ENCODE measurements around the gene KCNC1.

KCNC1 gene

GRCh38 chr11:17805043-17805442 lies 70.5 kb downstream of the KCNC1 start:
- no peak for FAIRE-seq
- DNase-seq (ENCODE audit: insufficient read length, low spot score), result no peak
- TF ChIP-seq POLR2AphosphoS5 (IDR thresholded peaks at IDR 0.05; ENCODE audit: low read depth, low read length) (no peak), SPI1 (IDR thresholded peaks at IDR 0.05; ENCODE audit: low read depth, low read length) (no peak), POU2F2 (IDR thresholded peaks at IDR 0.05; ENCODE audit: low read depth, low read length) (no peak), PAX5 (IDR thresholded peaks at IDR 0.05; ENCODE audit: insufficient read depth, low read length, severe bottlenecking) (no peak), POLR2A (IDR thresholded peaks at IDR 0.05; ENCODE audit: low read depth, low read length) (no peak), TAF1 (IDR thresholded peaks at IDR 0.05; ENCODE audit: low read depth, low read length) (no peak)

- FAIRE-seq (no peak), DNase-seq (ENCODE audit: insufficient read length, low spot score) (no peak)
- TF ChIP-seq PAX5 (IDR thresholded peaks at IDR 0.05; ENCODE audit: insufficient read depth, low read length, severe bottlenecking) (no peak), POLR2A (IDR thresholded peaks at IDR 0.05; ENCODE audit: low read depth, low read length) (no peak), POLR2AphosphoS5 (IDR thresholded peaks at IDR 0.05; ENCODE audit: low read depth, low read length) (no peak), SPI1 (IDR thresholded peaks at IDR 0.05; ENCODE audit: low read depth, low read length) (no peak), TAF1 (IDR thresholded peaks at IDR 0.05; ENCODE audit: low read depth, low read length) (no peak), POU2F2 (IDR thresholded peaks at IDR 0.05; ENCODE audit: low read depth, low read length) (no peak)
Measured at GRCh38 chr11:17805873-17806272, 71.3 kb downstream of the KCNC1 start.

DNA sequence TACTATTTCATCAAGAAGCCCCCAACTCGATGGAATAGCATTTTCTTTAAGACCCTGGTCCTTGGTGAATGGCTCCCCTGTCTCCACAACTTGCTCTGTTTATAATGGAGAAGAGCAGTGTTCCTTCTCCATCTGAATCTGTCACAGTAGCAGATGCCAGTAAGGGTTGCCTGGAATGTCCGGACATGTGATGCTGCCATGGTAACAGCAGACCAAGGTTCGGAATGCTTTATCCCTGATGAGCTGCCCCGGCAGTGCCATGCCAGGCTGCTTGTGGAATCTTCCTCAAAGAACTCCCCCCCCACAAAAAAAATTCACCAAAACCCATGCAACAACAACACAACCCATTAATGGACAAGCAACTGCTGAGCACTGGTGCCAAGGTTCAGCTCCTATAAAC lies 72.5 kb downstream of the KCNC1 start:
- TF ChIP-seq POLR2A (IDR thresholded peaks at IDR 0.05; ENCODE audit: low read depth, low read length) (no peak), POU2F2 (IDR thresholded peaks at IDR 0.05; ENCODE audit: low read depth, low read length) (no peak), TAF1 (IDR thresholded peaks at IDR 0.05; ENCODE audit: low read depth, low read length) (no peak)
- FAIRE-seq (no peak), DNase-seq (ENCODE audit: insufficient read length, low spot score) (no peak)

- DNase-seq (ENCODE audit: insufficient read length, low spot score) (no peak), FAIRE-seq (no peak)
- TF ChIP-seq POU2F2 (IDR thresholded peaks at IDR 0.05; ENCODE audit: low read depth, low read length) (no peak), POLR2A (IDR thresholded peaks at IDR 0.05; ENCODE audit: low read depth, low read length) (no peak), TAF1 (IDR thresholded peaks at IDR 0.05; ENCODE audit: low read depth, low read length) (no peak), POLR2AphosphoS5 (IDR thresholded peaks at IDR 0.05; ENCODE audit: low read depth, low read length) (no peak), SPI1 (IDR thresholded peaks at IDR 0.05; ENCODE audit: low read depth, low read length) (no peak), PAX5 (IDR thresholded peaks at IDR 0.05; ENCODE audit: insufficient read depth, low read length, severe bottlenecking) (no peak)
Measured at GRCh38 chr11:17810041-17810440, 75.5 kb downstream of the KCNC1 start.

- TF ChIP-seq PAX5 (IDR thresholded peaks at IDR 0.05; ENCODE audit: insufficient read depth, low read length, severe bottlenecking) (no peak), POLR2A (IDR thresholded peaks at IDR 0.05; ENCODE audit: low read depth, low read length) (no peak), POU2F2 (IDR thresholded peaks at IDR 0.05; ENCODE audit: low read depth, low read length) (no peak), SPI1 (IDR thresholded peaks at IDR 0.05; ENCODE audit: low read depth, low read length) (no peak), TAF1 (IDR thresholded peaks at IDR 0.05; ENCODE audit: low read depth, low read length) (no peak), POLR2AphosphoS5 (IDR thresholded peaks at IDR 0.05; ENCODE audit: low read depth, low read length) (no peak)
- FAIRE-seq (no peak), DNase-seq (ENCODE audit: insufficient read length, low spot score) (no peak)
Measured at GRCh38 chr11:17810746-17811145, 76.2 kb downstream of the KCNC1 start.

DNA sequence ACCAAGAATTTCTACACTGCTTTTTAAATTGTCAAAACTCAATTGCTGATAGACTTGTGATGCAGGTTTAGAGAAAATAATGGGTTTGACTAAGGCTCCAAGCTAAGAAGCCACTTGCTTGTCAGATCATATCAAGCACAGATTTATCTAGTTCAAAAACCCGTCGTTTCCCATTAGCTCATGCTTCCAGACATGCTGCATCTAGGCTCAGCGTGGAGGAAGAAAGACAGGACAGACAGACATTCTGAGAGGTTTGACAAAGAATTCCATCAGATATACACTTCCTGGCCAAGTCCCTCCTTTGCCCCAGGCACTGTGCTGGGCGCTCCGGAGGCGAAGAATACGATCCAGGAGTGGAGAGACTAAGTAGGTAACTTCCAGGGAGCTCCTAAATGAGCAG lies 76.8 kb downstream of the KCNC1 start:
- DNase-seq (ENCODE audit: insufficient read length, low spot score), result no peak
- FAIRE-seq, result no peak
- TF ChIP-seq POU2F2 (IDR thresholded peaks at IDR 0.05; ENCODE audit: low read depth, low read length) (no peak), POLR2AphosphoS5 (IDR thresholded peaks at IDR 0.05; ENCODE audit: low read depth, low read length) (no peak), TAF1 (IDR thresholded peaks at IDR 0.05; ENCODE audit: low read depth, low read length) (no peak), POLR2A (IDR thresholded peaks at IDR 0.05; ENCODE audit: low read depth, low read length) (no peak)

GRCh38 chr11:17812091-17812864 lies 77.7 kb downstream of the KCNC1 start:
- no peak for TF ChIP-seq SPI1 (IDR thresholded peaks at IDR 0.05; ENCODE audit: low read depth, low read length)
- TF ChIP-seq PAX5 (IDR thresholded peaks at IDR 0.05; ENCODE audit: insufficient read depth, low read length, severe bottlenecking), result no peak
- TF ChIP-seq POU2F2 (IDR thresholded peaks at IDR 0.05; ENCODE audit: low read depth, low read length), result no peak
- TF ChIP-seq POLR2A (IDR thresholded peaks at IDR 0.05; ENCODE audit: low read depth, low read length), result no peak
- no peak for TF ChIP-seq POLR2AphosphoS5 (IDR thresholded peaks at IDR 0.05; ENCODE audit: low read depth, low read length)
- no peak for TF ChIP-seq TAF1 (IDR thresholded peaks at IDR 0.05; ENCODE audit: low read depth, low read length)
- no peak for DNase-seq (ENCODE audit: insufficient read length, low spot score)
- FAIRE-seq, result no peak

GRCh38 chr11:17812865-17813187 lies 78.2 kb downstream of the KCNC1 start:
- no peak for FAIRE-seq
- TF ChIP-seq TAF1 (IDR thresholded peaks at IDR 0.05; ENCODE audit: low read depth, low read length), result no peak
- TF ChIP-seq POU2F2 (IDR thresholded peaks at IDR 0.05; ENCODE audit: low read depth, low read length), result no peak
- TF ChIP-seq SPI1 (IDR thresholded peaks at IDR 0.05; ENCODE audit: low read depth, low read length), result no peak
- no peak for TF ChIP-seq POLR2A (IDR thresholded peaks at IDR 0.05; ENCODE audit: low read depth, low read length)
- TF ChIP-seq POLR2AphosphoS5 (IDR thresholded peaks at IDR 0.05; ENCODE audit: low read depth, low read length), result no peak
- no peak for TF ChIP-seq PAX5 (IDR thresholded peaks at IDR 0.05; ENCODE audit: insufficient read depth, low read length, severe bottlenecking)
- no peak for DNase-seq (ENCODE audit: insufficient read length, low spot score)

- no peak for DNase-seq (ENCODE audit: insufficient read length, low spot score)
- TF ChIP-seq SPI1 (IDR thresholded peaks at IDR 0.05; ENCODE audit: low read depth, low read length) (no peak), POLR2A (IDR thresholded peaks at IDR 0.05; ENCODE audit: low read depth, low read length) (no peak)
- no peak for FAIRE-seq
Measured at GRCh38 chr11:17813391-17814059, 78.9 kb downstream of the KCNC1 start.

- DNase-seq (ENCODE audit: insufficient read length, low spot score) (no peak), FAIRE-seq (no peak)
- TF ChIP-seq POLR2A (IDR thresholded peaks at IDR 0.05; ENCODE audit: low read depth, low read length) (no peak), POLR2AphosphoS5 (IDR thresholded peaks at IDR 0.05; ENCODE audit: low read depth, low read length) (no peak), POU2F2 (IDR thresholded peaks at IDR 0.05; ENCODE audit: low read depth, low read length) (no peak), TAF1 (IDR thresholded peaks at IDR 0.05; ENCODE audit: low read depth, low read length) (no peak), PAX5 (IDR thresholded peaks at IDR 0.05; ENCODE audit: insufficient read depth, low read length, severe bottlenecking) (no peak), SPI1 (IDR thresholded peaks at IDR 0.05; ENCODE audit: low read depth, low read length) (no peak)
Measured at GRCh38 chr11:17814546-17814945, 80.0 kb downstream of the KCNC1 start.
